ENCODE measurements around the gene MEF2A.

DNA sequence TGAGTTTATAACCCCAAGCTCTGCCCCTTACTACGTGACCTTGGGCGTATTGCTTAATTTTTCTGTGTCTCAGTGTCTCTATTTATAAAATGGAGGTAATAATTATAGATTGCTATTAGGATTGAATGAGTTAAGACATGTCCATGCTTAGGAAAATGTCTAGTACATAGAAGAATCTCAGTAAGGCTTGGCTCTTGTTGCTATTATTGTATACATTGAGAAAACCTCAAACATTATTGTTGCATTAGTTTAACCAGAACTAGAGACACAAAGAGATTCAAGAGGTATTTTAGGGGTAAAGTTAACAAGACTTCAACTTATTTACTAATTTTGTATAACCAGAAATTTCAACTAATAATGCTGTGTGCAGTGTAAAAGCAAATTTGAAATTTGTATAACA, 66.7 kb downstream of the MEF2A start:
- TF ChIP-seq, protein P1, sequence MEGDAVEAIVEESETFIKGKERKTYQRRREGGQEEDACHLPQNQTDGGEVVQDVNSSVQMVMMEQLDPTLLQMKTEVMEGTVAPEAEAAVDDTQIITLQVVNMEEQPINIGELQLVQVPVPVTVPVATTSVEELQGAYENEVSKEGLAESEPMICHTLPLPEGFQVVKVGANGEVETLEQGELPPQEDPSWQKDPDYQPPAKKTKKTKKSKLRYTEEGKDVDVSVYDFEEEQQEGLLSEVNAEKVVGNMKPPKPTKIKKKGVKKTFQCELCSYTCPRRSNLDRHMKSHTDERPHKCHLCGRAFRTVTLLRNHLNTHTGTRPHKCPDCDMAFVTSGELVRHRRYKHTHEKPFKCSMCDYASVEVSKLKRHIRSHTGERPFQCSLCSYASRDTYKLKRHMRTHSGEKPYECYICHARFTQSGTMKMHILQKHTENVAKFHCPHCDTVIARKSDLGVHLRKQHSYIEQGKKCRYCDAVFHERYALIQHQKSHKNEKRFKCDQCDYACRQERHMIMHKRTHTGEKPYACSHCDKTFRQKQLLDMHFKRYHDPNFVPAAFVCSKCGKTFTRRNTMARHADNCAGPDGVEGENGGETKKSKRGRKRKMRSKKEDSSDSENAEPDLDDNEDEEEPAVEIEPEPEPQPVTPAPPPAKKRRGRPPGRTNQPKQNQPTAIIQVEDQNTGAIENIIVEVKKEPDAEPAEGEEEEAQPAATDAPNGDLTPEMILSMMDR (IDR thresholded peaks at IDR 0.05), result no peak
- no peak for TF ChIP-seq EZH2 (IDR thresholded peaks at IDR 0.05; ENCODE audit: borderline replicate concordance, insufficient read depth, low read depth, low read length, poor library complexity, severe bottlenecking)
